ENCODE measurements around the gene UBE2F.

GRCh38 chr2:238081561-238081960 is 114.7 kb downstream of the UBE2F start:
- TF ChIP-seq, protein P1, sequence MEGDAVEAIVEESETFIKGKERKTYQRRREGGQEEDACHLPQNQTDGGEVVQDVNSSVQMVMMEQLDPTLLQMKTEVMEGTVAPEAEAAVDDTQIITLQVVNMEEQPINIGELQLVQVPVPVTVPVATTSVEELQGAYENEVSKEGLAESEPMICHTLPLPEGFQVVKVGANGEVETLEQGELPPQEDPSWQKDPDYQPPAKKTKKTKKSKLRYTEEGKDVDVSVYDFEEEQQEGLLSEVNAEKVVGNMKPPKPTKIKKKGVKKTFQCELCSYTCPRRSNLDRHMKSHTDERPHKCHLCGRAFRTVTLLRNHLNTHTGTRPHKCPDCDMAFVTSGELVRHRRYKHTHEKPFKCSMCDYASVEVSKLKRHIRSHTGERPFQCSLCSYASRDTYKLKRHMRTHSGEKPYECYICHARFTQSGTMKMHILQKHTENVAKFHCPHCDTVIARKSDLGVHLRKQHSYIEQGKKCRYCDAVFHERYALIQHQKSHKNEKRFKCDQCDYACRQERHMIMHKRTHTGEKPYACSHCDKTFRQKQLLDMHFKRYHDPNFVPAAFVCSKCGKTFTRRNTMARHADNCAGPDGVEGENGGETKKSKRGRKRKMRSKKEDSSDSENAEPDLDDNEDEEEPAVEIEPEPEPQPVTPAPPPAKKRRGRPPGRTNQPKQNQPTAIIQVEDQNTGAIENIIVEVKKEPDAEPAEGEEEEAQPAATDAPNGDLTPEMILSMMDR (IDR thresholded peaks at IDR 0.05 in 8 of 11, conservative IDR thresholded peaks at IDR 0.05 in 3 of 11), result no peak
- TF ChIP-seq POLR2AphosphoS5 (IDR thresholded peaks at IDR 0.05), result no peak
